SK-N-SH (cell line): ENCODE data around the gene DLG1. TPM values are rescaled to one million over a fixed set of nuclear protein-coding genes. Genes with fewer than 3 reads are reported as not detected.

Experiments
- CTCF ChIA-PET: fragments of 300-600, 350-600 bp; formaldehyde crosslinking; extraction: SDS; loops from one replicate; lab custom pipeline; 2021; lab: Yijun Ruan, JAX
- POLR2A ChIA-PET: fragments of 350-600 bp; sonication (Branson Sonifier 250); formaldehyde crosslinking; extraction: SDS; loops from one replicate; lab custom pipeline; 2020; ENCODE audit warnings: antibody characterized with exemption, inconsistent platforms; lab: Yijun Ruan, JAX
- DNase-seq: peaks from one replicate; pipeline ENCODE4 v3.0.0; 2012
- H2AFZ ChIP-seq: fragments of 200-600 bp; sonication (generic); 2 replicates; pipeline ENCODE4 v1.8.1; 2016; ENCODE audit warnings: antibody characterized with exemption, mild to moderate bottlenecking, low read depth
- H3F3A ChIP-seq: fragments of 200-600 bp; sonication (generic); replicated peaks from 2 replicates; pipeline ENCODE3; 2016; ENCODE audit warnings: antibody characterized with exemption, mild to moderate bottlenecking; ENCODE audit not compliant: insufficient read depth
- H3K27ac ChIP-seq, 2 experiments: fragments of 200-500 bp in 1 of 2; fragments of 200-600 bp in 1 of 2; sonication (Bioruptor generic) in 1 of 2; sonication (generic), shearing (Covaris generic) in 1 of 2; 2 replicates each; pipeline versions ENCODE4 v1.5.1 to v1.6.1; 2014 to 2016; ENCODE audit warnings: low read depth in 2 of 2, inconsistent platforms in 1 of 2, low read length in 1 of 2, mild to moderate bottlenecking in 1 of 2, mixed read lengths in 1 of 2
- H3K27me3 ChIP-seq: fragments of 200-600 bp; sonication (generic), shearing (Covaris generic); 2 replicates; pipeline ENCODE4 v1.6.1; 2016; ENCODE audit warnings: mixed run types; ENCODE audit not compliant: insufficient read depth
- H3K36me3 ChIP-seq, 2 experiments: fragments of 200-500 bp in 1 of 2; fragments of 200-600 bp in 1 of 2; sonication (Bioruptor generic) in 1 of 2; sonication (generic) in 1 of 2; replicated peaks in 1 of 2; 2 replicates each; pipeline versions ENCODE3 to v1.5.1; 2014 to 2016; ENCODE audit warnings: low read length in 1 of 2, mild to moderate bottlenecking in 1 of 2; ENCODE audit not compliant: insufficient read depth in 2 of 2, control insufficient read depth in 1 of 2
- H3K4me1 ChIP-seq, 2 experiments: fragments of 200-500 bp in 1 of 2; fragments of 200-600 bp in 1 of 2; sonication (Bioruptor generic) in 1 of 2; sonication (generic), shearing (Covaris generic) in 1 of 2; 2 replicates each; pipeline versions ENCODE4 v1.5.1 to v1.6.1; 2014 to 2016; ENCODE audit warnings: low read depth in 1 of 2, low read length in 1 of 2, mixed run types in 1 of 2; ENCODE audit not compliant: insufficient read depth in 2 of 2, control insufficient read depth in 1 of 2
- H3K4me2 ChIP-seq: fragments of 200-600 bp; sonication (generic), shearing (Covaris generic); 2 replicates; pipeline ENCODE4 v1.6.1; 2017; ENCODE audit warnings: mixed run types
- H3K4me3 ChIP-seq, 2 experiments: fragments of 200-500 bp in 1 of 2; fragments of 200-600 bp in 1 of 2; sonication (Bioruptor generic) in 1 of 2; sonication (generic), shearing (Covaris generic) in 1 of 2; 2 replicates each; pipeline versions ENCODE4 v1.5.1 to v1.8.1; 2014 to 2016; ENCODE audit warnings: low read depth in 2 of 2, inconsistent platforms in 1 of 2, low read length in 1 of 2, mild to moderate bottlenecking in 1 of 2, mixed read lengths in 1 of 2, moderate library complexity in 1 of 2
- H3K79me2 ChIP-seq: fragments of 200-600 bp; sonication (generic); 2 replicates; pipeline ENCODE4 v1.8.1; 2017; ENCODE audit warnings: mild to moderate bottlenecking; ENCODE audit not compliant: insufficient read depth
- H3K9ac ChIP-seq: fragments of 200-600 bp; sonication (generic); 2 replicates; pipeline ENCODE4 v1.6.1; 2017; ENCODE audit warnings: mixed run types
- H3K9me2 ChIP-seq: fragments of 200-600 bp; sonication (generic); 2 replicates; pipeline ENCODE4 v1.6.1; 2017; ENCODE audit warnings: mixed run types
- H3K9me3 ChIP-seq: fragments of 200-600 bp; sonication (generic); 2 replicates; pipeline ENCODE4 v1.6.1; 2017; ENCODE audit warnings: mixed run types, mild to moderate bottlenecking, moderate library complexity
- H4K20me1 ChIP-seq: fragments of 200-600 bp; sonication (generic); 2 replicates; pipeline ENCODE4 v1.6.1; 2017; ENCODE audit warnings: mild to moderate bottlenecking, mixed run types; ENCODE audit not compliant: insufficient read depth
- EZH2phosphoT487 ChIP-seq: fragments of 200-600 bp; sonication (generic); IDR thresholded peaks from 2 replicates; pipeline ENCODE4 v1.6.1; 2017; ENCODE audit warnings: low read depth, mixed run types, mild to moderate bottlenecking, antibody characterized with exemption, moderate library complexity, borderline replicate concordance
- FOSL2 ChIP-seq: IDR thresholded peaks from 2 replicates; pipeline ENCODE4 v1.4.0; 2012; ENCODE audit warnings: low read depth, mild to moderate bottlenecking, moderate library complexity, borderline replicate concordance
- FOXJ3 ChIP-seq: sonication (generic); formaldehyde crosslinking; IDR thresholded peaks from 2 replicates; pipeline ENCODE4 v1.5.1; 2020; ENCODE audit warnings: mild to moderate bottlenecking, missing genetic modification reagents
- FOXM1 ChIP-seq: IDR thresholded peaks from 2 replicates; pipeline ENCODE4 v1.4.0; 2012; ENCODE audit warnings: low read depth, mild to moderate bottlenecking
- GABPA ChIP-seq: IDR thresholded peaks from 2 replicates; pipeline ENCODE4 v1.4.0; 2012; ENCODE audit warnings: low read depth, mild to moderate bottlenecking
- GATA2 ChIP-seq: sonication (generic); formaldehyde crosslinking; IDR thresholded peaks from 2 replicates; pipeline ENCODE4 v1.5.0; 2020; ENCODE audit warnings: mild to moderate bottlenecking, missing genetic modification reagents
- MAX ChIP-seq: IDR thresholded peaks from 2 replicates; pipeline ENCODE4 v1.4.0; 2012; ENCODE audit warnings: low read depth
- MEF2A ChIP-seq: IDR thresholded peaks from 2 replicates; pipeline ENCODE4 v1.4.0; 2012; ENCODE audit warnings: low read depth, borderline replicate concordance
- NFIC ChIP-seq: IDR thresholded peaks from 2 replicates; pipeline ENCODE4 v1.4.0; 2012; ENCODE audit warnings: borderline replicate concordance
- NRF1 ChIP-seq: IDR thresholded peaks from 2 replicates; pipeline ENCODE4 v1.6.1; 2012; ENCODE audit warnings: low read depth, mild to moderate bottlenecking, low read length
- REST ChIP-seq: IDR thresholded peaks from 2 replicates; pipeline ENCODE4 v1.6.1; 2012; ENCODE audit warnings: mild to moderate bottlenecking, low read depth, low read length, moderate library complexity
- RFX5 ChIP-seq: IDR thresholded peaks from 2 replicates; pipeline ENCODE4 v1.6.1; 2012; ENCODE audit warnings: mild to moderate bottlenecking, improper control_type of control experiment, low read length
- RXRA ChIP-seq: IDR thresholded peaks from 2 replicates; pipeline ENCODE4 v1.4.0; 2012; ENCODE audit warnings: low read depth, mild to moderate bottlenecking, borderline replicate concordance
- SMC3 ChIP-seq: IDR thresholded peaks from 2 replicates; pipeline ENCODE4 v1.6.1; 2012; ENCODE audit warnings: low read depth, low read length, improper control_type of control experiment
- TAF1 ChIP-seq: IDR thresholded peaks from 2 replicates; pipeline ENCODE4 v1.6.1; 2012; ENCODE audit warnings: low read depth, mild to moderate bottlenecking, low read length, moderate library complexity, borderline replicate concordance
- TCF12 ChIP-seq: IDR thresholded peaks from 2 replicates; pipeline ENCODE4 v1.4.0; 2012
- USF1 ChIP-seq: IDR thresholded peaks from 2 replicates; pipeline ENCODE4 v1.4.0; 2012; ENCODE audit warnings: low read depth, borderline replicate concordance
- USF2 ChIP-seq: fragments of 150-350 bp; IDR thresholded peaks from 2 replicates; pipeline ENCODE4 v1.6.1; 2017; ENCODE audit warnings: antibody characterized with exemption, low read length, low read depth, borderline replicate concordance
- ZBTB33 ChIP-seq: IDR thresholded peaks from 2 replicates; pipeline ENCODE4 v1.4.0; 2012; ENCODE audit warnings: low read depth, borderline replicate concordance
- WGBS: methylation state at CpG from one replicate; pipeline ENCODE4 v1.1.6; 2017; ENCODE audit warnings: low lambda C conversion rate; 5-methylcytosine and 5-hydroxymethylcytosine counted together
- polyA plus RNA-seq, 3 experiments: library from polyadenylated mRNA; depleted of rRNA; stranded (reverse); fragments of >200 nt; gene quantifications; 2 replicates each; pipeline ENCODE4 v1.2.3, GENCODE V29; 2012

DLG1 gene
- polyA plus RNA-seq, 1 of the 3 experiments (the other 2 are of a cell fraction), result 16.5 TPM

GRCh38 chr3:197038679-197039462 lies 259.5 kb downstream of the DLG1 start:
- WGBS, result 91% methylated on average over 14 of the region's 14 CpGs
- H3K36me3 ChIP-seq, result peaks cover 23 to 25% of the 10 kb centered on the region in 2 experiments
- H3F3A ChIP-seq, result peaks cover 13% of the 10 kb centered on the region
- ChIA-PET CTCF (interaction anchor here (1.0 kb wide), 1 partner anchor 9 kb away, joined by 3 read pairs; no protein-coding TSS in a partner anchor), POLR2A (no interaction called here)
- H3K4me1 ChIP-seq, result no peaks in the 10 kb centered on the region
- DNase-seq, result no peak
- TF ChIP-seq FOXM1, result no peak
- TF ChIP-seq EZH2phosphoT487, result no peak
- TF ChIP-seq RXRA, result no peak
- no peak for TF ChIP-seq MAX
- no peak for TF ChIP-seq NRF1
- H3K79me2 ChIP-seq, result no peaks in the 10 kb centered on the region
- H3K4me3 ChIP-seq, result no peak overlapping the region
- no peaks in the 10 kb centered on the region for H4K20me1 ChIP-seq
- no peaks in the 10 kb centered on the region for H3K9me2 ChIP-seq
- H3K9ac ChIP-seq, result no peak overlapping the region
- H3K27me3 ChIP-seq, result no peaks in the 10 kb centered on the region
- no peak overlapping the region for H3K4me2 ChIP-seq
- no peaks in the 10 kb centered on the region for H3K9me3 ChIP-seq
- no peak overlapping the region; a peak in 1 of 4 replicates for H3K27ac ChIP-seq
- no peak overlapping the region for H2AFZ ChIP-seq

- ChIA-PET POLR2A (no interaction called here), CTCF (interaction anchor here (0.9 to 2.3 kb wide), 4 partner anchors 9 to 152 kb away, joined by 3 to 10 read pairs (median 4); no protein-coding TSS in a partner anchor)
- Histone ChIP-seq H3K9me3 (no peaks in the 10 kb centered on the region), H3K4me1 (peaks cover 11 to 14% of the 10 kb centered on the region in 2 experiments; a peak in 3 of 4 replicates), H2AFZ (no peak overlapping the region), H3K27ac (no peak overlapping the region), H3K9ac (no peak overlapping the region), H3F3A (peaks cover 22% of the 10 kb centered on the region), H3K9me2 (no peaks in the 10 kb centered on the region), H3K27me3 (no peaks in the 10 kb centered on the region), H3K4me3 (no peak overlapping the region), H4K20me1 (no peaks in the 10 kb centered on the region), H3K4me2 (no peak overlapping the region), H3K79me2 (no peaks in the 10 kb centered on the region), H3K36me3 (peaks cover 6 to 9% of the 10 kb centered on the region in 2 experiments)
- no peak for DNase-seq
- WGBS, result 94% methylated on average over 3 of the region's 3 CpGs
- no peak for TF ChIP-seq FOXM1
- no peak for TF ChIP-seq NFIC
- no peak for TF ChIP-seq GATA2
- TF ChIP-seq USF1, result no peak
- no peak for TF ChIP-seq TAF1
- TF ChIP-seq ZBTB33, result no peak
- TF ChIP-seq SMC3, result no peak
- no peak for TF ChIP-seq TCF12
- no peak for TF ChIP-seq FOXJ3 (CRISPR knock-in tag)
- no peak for TF ChIP-seq RFX5
- TF ChIP-seq REST, result no peak
- no peak for TF ChIP-seq GABPA
- no peak for TF ChIP-seq FOSL2
- no peak for TF ChIP-seq MEF2A
- TF ChIP-seq MAX, result no peak
- no peak for TF ChIP-seq USF2
Observed at GRCh38 chr3:197035577-197035976, 262.8 kb downstream of the DLG1 start.
